GM18868 (cell line): ENCODE measurements around the gene CLIC1.

Experiments
- ATAC-seq: cut with Tn5 transposase; IDR thresholded peaks from one replicate; pipeline ENCODE4 v1.9.1; 2021; ENCODE audit warnings: mild to moderate bottlenecking, moderate library complexity; ENCODE audit not compliant: unreplicated experiment

CLIC1 gene

DNA sequence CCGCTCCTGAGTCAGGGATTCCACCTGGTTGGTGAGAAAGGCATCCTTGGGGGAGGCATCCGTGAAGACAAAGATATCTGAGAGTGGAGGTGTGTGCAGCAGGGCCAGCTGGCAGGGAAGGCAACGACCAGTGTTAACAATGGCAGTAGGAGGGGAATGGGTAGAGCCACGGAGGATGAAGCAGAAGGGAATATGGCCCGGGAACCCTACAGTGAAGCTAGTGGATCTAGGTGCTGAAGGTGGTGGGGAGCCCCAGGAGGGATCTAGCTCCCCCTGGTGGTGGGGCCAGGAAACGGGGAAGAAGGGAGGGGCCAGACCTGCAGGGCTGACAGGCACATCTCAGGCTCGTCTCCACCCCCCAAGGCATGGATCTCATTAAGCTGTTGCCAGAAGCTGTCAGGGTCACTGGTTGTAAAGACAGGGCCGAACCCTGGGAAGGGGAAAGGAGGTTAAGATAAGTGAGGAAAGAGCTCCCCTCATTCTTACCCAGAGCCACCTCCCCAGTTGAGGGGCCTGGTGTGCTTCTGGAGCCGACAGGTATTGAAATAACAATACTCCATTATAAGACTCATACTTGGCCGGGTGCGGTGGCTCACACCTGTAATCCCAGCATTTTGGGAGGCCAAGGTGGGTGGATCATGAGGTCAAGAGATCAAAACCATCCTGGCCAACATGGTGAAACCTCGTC, 33.5 kb upstream of the CLIC1 start:
- ATAC-seq, result no peak

DNA sequence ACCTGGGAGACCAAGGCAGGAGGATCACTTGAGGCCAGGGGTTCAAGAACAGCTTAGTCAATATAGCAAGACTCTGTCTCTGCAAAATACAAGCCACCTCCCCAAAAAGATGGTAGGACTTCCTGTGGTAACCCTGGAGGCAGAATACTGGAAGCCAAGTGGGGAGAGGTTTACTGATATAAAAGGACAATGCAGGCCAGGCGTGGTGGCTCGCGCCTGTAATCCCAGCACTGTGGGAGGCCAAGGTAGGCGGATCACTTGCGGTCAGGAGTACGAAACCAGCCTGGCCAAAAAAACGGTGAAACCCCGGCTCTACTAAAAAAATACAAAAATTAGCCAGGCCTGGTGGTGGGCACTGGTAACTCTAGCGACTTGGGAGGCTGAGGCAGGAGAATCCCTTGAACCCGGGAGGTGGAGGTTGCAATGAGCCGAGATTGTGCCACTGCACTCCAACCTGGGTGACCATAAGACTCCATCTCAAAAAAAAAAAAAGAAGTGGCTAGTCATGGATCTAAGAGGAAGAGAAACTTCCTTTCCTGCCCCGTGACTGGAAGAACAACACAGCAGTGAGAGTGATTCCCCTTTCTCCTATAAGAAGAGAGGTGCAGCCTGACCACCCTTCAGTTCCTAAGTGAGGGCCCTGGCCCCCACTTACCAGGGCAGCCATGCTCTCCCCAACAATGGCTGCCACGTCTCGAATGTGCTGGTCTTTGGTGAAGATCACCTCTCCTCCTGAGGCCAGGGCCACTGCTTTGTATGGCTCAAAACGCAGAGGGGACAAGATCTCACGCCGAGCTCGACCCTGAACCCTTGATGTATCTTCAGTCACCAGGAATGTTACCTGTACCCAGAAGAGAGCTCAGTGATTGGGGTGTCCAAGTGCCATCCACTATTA, 32.3 kb upstream of the CLIC1 start:
- ATAC-seq, result no peak

DNA sequence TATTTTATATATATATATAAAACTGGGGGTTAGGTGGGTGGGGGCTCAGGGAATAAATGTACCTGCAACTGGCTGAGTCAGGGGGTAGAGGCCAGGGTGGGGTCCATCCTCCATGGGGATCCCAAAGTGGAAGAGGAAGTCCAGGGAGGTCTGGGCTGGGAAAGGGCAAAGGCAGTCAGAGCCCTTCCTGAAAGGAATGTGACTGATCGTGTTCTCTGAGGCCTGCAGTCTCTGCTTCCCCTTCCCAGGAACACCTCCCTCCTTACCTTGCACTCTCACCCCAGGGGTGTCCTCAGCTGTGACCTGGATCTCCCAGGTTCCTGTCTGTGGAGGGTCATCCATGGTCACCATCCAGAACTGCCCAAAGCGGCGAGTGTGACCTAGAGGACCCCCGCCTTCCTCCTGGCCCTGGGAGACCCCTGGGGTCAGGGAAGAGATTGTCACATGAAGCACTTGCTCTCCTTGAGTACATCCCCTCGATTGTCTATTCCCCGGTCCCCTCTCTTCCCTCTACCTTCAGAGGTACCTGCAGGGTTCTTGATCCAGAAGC, 30.8 kb upstream of the CLIC1 start:
- no peak for ATAC-seq

DNA sequence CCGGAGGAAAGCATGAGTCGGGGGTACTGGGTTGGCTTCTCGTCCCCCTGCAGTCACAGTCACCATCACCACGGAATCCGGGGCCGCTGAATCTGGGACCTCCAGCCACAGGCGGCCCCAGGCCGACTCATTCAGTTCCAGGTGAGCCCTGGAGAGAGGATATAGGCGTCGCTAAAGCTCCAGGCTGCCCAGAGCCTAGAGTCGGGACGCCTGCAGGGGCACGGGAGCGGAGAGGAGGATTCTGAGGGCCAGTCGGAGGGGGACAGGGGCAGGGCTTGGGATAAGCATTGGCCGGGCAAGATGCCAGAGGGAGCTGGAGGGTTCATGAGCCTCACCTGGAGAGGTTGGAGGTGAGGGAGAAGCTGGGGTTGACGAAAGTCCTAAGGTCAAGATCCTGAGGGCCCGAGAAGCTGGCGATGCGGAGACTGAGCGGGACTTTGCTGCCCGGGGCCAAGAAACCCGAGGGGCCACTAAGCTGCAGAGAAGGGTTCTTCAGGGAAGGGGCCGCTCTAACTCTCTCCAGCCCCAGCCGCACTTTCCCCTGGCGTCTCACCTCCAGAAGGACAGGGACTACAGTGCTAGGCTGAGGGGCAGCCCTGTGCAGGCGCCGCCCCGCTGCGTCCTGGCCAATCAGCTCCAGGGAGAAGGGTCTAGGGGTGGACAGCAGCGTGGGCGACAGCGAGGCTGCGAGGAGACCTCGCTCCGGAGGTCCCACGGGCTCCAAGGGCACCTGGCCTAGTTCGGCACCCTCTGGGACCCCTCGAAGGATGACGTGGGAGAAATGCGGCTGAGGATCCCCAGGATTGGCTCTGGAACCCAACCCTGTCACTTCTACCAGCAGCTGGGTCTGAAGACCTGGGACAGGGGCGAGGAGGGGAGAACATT, 29.8 kb upstream of the CLIC1 start:
- no peak for ATAC-seq

DNA sequence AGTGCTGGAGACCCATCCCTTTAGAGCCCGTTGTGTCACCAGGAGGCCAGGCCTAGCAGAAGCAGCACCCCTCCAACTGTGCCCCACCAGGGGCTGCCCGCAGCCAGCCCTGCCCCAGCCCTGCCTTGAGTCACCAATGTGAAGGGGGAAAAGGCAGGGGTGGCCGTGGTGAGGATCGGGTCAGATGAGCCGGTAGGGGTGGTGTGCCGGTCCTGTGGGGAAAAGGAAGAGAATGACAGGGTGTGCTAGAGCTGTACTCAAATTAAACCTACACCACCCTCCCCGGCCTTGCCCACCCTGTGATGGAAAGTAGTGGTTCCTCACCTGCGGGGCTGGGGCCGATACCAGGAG, 29.2 kb upstream of the CLIC1 start:
- no peak for ATAC-seq

DNA sequence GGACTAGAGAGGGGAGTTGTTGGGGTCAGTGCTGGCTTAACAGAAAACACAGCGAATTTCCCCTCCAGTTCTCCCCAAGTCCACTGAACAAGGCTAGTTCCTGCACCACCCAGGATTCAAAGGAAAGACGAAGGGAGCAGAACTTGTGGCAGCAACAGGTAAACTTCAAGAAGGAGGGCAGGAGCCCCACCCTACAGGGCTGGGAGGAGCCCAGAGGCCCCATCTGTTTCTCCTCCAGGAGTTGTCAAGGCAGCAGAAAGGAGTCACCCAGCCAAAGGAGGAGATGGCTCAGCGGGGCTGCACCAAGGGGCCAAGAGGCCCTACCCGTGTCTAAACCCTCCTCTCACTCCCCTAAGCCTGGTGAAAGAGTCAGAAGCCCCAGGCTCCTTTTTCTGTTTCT, 27.9 kb upstream of the CLIC1 start:
- ATAC-seq, result no peak

DNA sequence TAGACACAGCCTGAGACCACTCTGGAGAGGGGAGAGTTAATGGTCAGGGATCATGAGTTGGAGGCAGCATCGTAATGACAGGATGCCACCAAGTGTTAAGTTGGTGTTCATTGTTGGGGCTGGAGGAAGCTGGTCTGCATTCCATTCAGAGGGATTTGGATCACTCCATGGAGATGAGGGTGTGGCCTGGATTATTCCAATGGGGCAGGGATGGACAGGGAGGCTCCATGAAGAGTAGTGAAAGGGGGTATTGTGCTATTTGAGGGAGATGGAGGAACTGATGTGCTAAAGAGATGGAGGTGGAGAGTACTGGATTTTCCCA, 27.2 kb upstream of the CLIC1 start:
- ATAC-seq, result no peak

DNA sequence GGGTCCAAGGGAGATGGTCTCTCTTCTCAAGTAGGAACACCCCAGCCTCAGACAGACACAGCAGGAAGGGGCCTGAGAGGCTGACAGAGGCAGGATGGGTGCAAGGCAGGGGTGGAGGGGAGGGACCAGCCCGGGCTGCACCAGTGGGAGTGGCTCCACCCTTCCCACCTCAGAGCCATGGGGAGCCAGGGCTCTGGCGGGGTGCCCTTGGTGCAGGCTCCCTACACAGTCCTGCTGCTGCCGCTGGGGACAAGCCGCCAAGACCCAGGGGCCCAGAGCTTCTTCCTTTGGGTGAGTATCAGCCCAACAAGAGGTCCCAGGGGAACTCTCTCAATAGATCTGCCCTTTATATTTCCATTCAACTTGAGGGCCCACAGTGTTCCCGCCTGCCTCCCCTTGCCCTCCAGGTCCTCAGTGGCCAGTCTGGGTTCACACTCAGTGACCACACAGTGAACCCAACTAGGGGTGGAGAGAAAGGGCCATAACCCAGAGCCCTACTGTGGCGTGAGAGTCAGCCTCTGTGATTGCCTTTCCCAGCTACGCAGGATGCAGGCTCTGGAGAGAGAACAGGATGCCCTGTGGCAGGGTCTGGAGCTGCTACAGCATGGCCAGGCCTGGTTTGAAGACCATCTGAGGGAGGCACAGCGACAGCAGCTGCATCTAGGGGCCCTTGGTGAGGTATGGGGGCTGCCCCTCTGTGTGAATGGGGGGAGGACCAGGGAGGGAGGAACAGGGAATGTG, 26.7 kb upstream of the CLIC1 start:
- ATAC-seq, result no peak

DNA sequence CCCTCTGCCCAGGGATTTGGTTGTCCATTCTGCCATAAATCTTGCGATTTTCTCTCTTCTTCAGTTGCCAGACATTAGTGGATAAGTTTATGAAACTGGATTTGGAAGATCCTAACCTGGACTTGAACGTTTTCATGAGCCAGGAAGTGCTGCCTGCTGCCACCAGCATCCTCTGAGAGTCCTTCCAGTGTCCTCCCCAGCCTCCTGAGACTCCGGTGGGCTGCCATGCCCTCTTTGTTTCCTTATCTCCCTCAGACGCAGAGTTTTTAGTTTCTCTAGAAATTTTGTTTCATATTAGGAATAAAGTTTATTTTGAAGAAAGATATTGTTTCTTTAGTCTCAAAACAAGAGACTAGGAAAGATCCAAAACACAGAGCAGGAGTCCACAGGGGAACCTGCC, 26.0 kb upstream of the CLIC1 start, which contains the start of gene SAPCD1:
Gene SAPCD1, plus strand, starts transcription at position 301 of the 400 bp plus-strand sequence. CDS start 399 bp downstream, outside the sequence.
- ATAC-seq, result no peak

DNA sequence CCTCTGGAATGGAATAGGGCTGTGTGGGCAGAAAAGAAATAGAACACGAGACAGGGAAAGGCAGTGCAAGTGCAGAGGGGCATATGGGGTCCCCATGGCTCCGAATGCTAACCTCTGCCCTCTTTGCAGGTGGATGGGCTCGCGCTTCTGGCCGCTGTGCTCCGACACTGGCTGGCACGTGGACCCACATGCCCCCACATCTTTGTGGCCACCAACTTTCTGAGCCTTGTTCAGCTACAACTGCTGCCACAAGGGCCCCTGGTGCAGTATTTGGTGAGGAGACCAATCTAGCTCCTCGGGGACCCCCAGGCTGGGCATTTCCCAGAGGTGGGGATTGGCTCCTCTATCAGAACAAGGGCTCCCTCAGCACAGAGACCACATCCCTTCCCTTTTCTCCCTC, 25.0 kb upstream of the CLIC1 start:
- ATAC-seq, result no peak

DNA sequence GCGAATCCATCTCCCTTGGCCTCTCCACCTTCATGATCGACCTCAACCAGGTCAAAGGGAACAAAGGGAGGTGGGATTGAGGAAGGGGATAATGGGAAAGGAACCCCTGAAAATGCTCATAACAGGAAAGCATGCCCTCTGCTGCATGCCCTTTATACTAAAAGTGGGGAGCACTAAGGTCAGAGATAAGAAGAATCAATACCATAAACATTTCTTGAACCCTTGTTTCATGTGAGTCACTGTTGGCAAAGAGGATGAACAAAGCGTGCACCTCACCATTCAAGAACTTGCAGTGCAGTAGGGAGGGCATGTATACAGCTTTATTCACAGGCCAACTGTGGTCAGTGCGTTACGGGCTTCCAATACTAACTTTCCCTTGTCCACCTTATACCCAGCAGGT, 24.5 kb upstream of the CLIC1 start:
- no peak for ATAC-seq

DNA sequence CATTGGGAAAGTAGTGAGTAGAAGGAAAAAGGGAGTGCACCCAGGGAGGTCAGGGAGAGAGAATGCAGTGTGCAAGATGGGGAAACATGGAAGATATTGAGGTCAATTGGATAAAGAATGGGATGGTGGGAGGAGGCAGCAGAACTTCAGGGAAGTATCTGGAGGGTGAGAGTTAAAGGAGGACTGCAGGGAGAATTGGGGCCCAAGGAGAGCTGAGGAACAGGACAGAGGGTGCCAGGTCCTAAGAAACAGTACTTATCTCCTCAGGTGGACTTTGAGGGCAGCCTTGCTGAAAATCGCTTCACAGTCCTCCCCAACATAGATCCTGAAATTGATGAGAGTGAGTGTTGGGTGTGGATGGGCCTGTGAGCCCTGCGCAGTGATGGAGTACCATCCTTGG, 22.0 kb upstream of the CLIC1 start:
- no peak for ATAC-seq

DNA sequence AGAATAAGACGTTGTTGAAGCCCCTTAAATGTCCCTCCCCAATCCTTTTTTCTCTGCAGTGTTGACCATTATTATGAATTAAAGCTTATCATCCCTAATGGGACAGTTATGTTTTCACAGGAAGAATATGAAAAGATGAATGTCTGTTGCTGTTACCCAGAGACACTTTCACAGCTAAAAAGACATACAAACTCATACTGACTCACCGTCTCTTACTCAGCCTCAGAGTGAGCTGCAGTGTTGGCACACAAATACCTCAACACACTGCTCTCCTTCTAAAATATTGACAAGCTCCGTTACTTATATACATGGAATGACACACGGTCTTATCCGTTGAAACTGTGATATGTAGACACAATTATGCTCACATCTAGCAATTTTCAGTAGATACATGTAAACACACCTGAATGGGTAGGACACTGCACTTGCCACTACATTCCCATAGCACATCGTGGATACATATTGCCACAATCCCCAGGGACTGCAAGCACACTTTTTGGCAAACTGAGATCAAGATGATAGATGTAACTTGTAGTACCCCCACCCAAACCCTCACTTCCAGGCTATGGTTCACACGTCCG, 16.5 kb upstream of the CLIC1 start:
- no peak for ATAC-seq

DNA sequence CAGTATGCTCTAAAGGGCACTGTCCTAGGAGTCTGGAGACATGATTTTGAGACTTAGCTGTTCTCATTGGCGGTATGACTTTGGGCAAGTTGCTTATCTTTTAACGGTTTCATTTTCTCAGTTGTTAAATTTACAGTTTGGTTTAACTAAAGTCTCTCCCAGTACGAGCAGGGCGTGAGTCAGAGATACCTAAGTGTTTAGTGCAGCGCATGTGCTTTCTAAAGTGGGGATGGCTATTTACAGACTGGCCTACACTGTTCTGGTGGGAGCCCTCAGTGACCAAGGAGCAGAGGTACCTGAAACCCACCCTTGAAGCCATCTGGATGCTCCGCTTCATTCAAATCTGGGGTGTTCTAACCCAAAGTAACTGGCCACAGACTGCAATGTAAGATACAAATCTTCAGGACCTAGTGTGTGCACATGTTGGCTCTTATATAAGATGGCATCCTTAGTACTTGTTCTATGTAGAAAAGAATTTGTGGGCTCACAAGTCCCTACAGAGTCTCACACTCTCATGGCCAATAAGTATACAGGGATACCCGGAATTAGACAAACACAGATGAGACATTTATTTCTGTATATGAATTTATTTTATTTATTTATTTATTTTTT, 14.2 kb upstream of the CLIC1 start:
- ATAC-seq, result no peak

DNA sequence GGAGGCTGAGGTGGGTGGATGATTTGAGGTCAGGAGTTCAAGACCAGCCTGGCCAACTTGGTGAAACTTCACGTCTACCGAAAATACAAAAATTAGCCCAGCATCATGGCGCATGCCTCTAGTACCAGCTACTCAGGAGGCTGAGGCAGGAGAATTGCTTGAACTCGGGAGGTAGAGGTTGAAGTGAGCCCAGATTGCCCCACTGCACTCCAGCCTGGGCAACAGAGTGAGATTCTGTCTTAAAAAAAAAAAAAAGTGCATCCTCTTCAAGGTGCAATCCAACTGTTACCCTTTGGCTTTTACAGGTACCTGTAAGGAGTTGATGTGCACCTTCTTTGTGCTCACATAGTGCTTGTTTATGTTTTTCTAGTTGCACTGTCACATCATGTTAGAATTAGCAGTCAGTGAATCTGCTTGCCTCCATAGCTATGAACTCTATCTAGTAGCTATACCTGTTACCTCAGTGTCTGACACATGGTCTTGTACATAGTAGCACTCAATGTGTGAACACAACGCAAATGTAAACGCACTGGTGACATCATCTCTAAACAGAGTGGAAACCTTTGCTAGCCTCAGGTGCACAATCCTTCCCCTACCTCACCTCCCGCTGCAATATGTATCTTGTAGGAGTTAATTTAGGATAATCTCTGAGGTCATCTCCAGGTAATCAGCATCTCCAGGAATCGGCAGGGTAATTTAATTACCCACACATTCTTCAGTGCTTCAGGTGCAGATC, 13.1 kb upstream of the CLIC1 start:
- ATAC-seq, result no peak

DNA sequence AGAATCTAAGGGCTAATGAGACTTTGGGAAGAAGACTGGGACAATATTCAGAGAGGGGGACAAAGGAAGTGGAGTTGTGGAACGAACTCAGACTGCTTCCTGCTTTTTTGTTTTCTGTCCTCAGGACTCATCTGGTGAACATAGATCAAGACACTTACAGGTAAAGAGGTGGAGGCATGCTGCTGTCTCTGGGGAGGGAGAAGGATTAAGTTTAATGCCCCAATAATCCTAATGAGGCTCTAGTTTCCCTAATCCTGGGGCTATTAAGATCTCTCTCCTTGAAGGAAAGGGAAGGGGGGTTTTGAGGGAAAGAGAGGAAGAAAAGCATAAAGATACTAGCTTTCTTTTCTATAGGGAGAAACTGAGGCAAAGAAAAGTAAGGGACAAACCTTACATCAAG, 8.1 kb upstream of the CLIC1 start:
- ATAC-seq, result no peak

DNA sequence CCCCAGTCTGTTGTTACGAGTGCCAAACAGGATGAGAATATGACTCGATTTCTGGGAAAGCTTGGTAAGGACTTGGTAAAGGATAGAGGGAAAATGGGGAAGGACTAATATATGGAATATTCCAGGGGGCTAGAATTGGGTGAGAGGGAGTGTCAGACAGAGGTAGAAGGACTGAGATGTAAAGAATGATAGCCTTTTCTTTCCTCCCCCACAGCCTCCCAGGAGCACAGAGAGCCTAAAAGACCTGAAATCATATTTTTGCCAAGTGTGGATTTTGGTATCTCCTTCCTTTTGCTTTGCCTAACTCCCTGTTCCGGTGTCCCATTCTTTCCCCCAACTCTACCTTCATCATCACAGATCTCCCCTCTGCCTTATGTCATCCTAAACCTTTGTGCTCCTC, 6.6 kb upstream of the CLIC1 start:
- ATAC-seq, result no peak

DNA sequence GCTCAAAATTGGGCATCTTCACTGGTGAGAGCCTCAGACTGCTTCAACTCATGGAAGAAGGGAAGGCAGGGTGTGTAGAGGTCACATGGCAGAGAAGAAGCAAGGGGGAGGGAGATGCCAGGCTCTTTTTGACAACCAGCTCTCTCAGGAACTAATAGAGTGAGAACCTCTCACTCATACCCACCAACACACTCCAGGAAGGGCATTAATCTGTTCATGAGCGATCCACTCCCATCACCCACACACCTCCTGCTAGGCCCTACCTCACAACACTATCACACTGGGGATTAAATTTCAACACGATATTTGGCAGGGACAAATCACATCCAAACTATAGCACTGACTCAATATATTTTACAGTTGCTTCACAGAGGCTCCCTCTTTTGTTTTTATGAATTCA, 5.5 kb upstream of the CLIC1 start:
- no peak for ATAC-seq
